GM18520 (cell line): ENCODE results near the gene EYS.
"Not testable (repeated sequence)": the region's sequence is repeated elsewhere in the genome, so short reads cannot be mapped to it uniquely, and the experiment has no call there.

ENCODE experiments used
- ATAC-seq: cut with Tn5 transposase; IDR thresholded peaks from one replicate; pipeline ENCODE4 v1.9.1; 2021; ENCODE audit not compliant: unreplicated experiment

The EYS gene

GRCh38 chr6:64090352-64090751, 1616.7 kb downstream of the EYS start:
- no peak for ATAC-seq

- ATAC-seq = no peak
Observed at GRCh38 chr6:64085126-64085525, 1621.9 kb downstream of the EYS start.

- ATAC-seq = no peak
Observed at GRCh38 chr6:64084185-64084663, 1622.8 kb downstream of the EYS start.

GRCh38 chr6:64083261-64083660, 1623.8 kb downstream of the EYS start:
- no peak for ATAC-seq

DNA sequence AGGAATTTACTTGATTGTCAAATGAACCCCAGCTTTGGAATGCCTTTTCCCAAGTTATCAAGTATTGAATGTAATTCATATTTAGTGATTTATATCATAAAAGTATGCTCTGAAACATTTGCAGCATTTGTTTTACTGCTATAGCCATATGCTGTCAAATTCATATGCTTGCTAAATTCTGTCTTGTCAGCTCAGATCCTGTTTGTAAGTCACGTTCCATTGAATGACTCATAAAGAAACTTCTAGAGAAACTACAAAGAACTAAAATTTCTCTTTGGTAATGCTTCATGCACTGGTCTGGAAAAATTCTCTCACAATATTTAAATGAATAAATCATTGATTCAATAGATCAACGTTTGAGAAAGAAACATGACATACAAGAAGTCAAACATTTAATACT, 1625.6 kb downstream of the EYS start:
- no peak for ATAC-seq

DNA sequence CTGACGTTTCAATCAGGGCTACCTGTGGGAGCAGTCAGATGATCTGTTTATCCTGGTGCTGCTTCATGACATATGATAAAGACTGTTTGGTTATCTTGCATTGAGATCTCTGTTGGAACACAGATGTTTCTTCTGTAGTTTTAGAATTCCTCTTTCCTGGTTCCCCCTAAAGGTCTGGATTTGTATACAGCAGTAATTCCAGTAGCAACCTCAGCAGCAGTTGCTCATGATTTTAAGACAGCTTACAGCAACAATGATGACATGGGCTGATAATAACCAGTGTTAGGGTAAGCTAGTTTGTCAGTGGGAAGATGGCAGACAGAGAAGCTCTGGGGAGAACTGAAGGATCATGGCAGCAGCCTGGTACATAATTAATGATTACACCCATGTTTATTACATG, 1632.0 kb downstream of the EYS start:
- no peak for ATAC-seq

GRCh38 chr6:64072686-64073085, 1634.3 kb downstream of the EYS start:
- no peak for ATAC-seq

DNA sequence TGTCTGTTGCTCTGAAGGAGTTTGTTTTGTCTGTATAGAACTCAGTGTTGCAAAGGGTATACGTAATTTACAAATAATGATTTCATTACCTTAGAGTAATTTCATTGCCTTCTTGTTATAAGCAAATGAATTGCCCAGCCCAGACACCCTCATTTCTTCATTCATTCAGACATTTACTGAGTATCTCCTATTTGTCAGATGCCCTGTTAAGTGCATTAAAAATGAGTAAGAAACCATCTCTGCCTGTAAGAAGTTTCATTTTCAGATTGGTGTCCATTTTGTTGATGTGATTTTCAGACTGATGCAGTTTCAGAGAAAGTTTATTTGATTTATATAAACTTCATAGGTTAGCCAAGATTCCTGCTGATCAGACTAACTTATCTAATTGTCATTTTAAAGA, 1642.1 kb downstream of the EYS start:
- ATAC-seq = no peak

DNA sequence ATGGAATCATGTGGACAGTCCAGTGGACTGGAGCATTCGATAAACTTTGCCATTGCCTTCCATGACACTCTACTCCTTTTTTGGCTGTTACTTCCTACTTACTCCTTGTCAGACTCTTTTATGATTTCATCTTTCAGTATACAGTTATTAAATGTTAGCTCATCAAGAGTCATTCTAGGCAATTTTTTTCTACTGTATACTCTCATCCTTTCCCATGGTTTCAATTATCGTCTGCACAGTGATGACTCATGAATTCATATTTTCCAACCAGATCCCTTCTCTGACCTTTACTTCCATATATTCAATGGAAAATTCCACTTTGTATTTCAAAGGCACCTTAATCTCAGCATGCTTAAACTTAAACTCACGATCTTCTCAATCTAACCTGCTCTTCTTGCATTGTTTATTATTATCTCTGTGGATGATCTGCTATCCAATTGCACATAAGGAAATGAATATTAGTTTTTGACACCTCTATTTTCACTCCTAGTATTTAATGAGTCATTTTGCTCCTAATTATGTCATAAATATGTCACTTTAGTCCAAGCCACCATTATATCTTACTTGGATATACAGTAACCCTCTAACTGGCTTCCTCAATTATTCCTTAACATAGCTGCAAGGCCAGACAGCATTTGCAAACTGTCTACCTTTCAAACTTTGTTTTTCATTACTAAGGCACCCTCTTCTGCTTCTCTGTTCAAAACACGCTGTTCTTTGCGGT, 1643.9 kb downstream of the EYS start:
- ATAC-seq = no peak

GRCh38 chr6:64054861-64055260, 1652.2 kb downstream of the EYS start:
- ATAC-seq = no peak

DNA sequence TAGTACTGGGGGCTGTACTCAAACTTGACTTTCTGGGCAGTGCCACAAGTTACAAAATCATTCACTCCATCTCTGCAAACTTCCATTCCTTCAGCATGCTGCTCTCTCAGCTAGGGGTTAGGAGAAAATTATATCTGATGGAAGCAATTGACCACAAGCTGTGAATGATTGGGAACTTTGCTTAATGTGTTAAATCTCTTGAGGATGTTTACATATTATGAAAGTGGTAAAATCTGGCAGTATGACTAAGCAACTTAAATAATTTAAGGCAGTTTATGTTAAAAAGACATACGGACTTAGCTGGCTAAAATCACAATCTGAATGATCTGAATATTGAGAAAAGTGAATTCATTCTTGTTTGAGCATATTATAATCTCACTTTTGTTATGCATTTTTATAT, 1656.4 kb downstream of the EYS start:
- ATAC-seq = no peak

GRCh38 chr6:64049736-64050135, 1657.3 kb downstream of the EYS start:
- ATAC-seq = no peak

DNA sequence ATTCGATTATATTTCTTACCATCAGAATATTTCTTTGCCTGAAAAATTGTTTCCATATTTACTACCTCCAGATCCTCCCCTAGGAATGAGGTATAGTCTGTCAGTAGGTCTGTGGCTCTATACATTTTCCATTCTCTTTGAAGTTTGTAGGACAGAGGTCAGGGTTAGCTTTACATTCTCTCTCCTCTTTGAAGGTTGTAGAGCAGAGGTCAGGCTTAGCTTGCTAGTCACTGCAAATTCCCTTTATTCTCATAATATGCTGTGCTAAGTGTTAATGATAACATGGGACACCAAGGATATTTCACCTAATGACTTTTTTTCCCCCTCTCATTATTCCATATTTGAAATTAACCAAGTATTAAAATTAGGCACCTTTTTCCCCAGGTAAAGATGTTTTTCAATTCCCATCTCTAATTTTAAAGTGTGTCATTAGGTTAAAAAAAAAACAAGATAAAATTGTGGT, 1660.2 kb downstream of the EYS start:
- ATAC-seq = no peak

DNA sequence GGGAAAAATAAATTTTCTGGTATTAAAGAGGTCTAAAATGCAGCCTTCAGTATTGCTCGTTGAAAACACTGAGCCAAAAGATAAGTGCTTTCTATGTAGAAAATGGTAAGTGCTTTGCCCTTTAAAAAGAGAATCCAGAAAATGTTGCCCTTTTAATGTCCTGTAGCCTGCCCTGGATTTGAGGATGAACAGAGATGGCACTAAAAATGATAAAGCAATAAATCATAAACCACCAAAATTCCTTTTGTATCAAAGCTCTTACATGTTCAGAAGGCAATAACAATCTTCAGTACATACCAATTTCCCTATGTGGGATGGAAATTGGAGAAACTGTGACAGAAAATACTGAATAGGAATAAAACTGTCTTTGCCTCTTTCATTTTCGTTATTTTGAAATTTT, 1665.7 kb downstream of the EYS start:
- no peak for ATAC-seq

GRCh38 chr6:64040113-64040512, 1666.9 kb downstream of the EYS start:
- ATAC-seq = no peak

DNA sequence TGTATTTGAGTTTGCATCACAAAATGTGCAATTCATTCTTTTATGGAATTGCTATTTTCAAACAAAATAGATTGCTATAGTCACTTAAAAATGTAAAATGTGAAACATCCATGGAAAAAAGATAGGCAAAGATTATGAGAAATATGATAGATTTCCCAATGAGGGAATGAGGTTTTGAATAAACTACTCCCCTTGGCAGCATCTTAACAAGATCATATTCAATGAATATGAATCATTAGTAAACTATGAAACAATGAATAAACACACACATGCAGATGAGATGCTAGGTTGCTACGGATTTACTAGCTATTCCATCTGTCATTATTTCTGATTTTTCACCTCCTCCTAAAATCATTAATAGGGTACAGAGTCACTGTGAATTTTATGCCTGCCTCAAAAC, 1669.6 kb downstream of the EYS start:
- no peak for ATAC-seq

GRCh38 chr6:64034910-64035655, 1671.9 kb downstream of the EYS start:
- ATAC-seq = no peak

GRCh38 chr6:64034291-64034690, 1672.7 kb downstream of the EYS start:
- ATAC-seq = no peak

DNA sequence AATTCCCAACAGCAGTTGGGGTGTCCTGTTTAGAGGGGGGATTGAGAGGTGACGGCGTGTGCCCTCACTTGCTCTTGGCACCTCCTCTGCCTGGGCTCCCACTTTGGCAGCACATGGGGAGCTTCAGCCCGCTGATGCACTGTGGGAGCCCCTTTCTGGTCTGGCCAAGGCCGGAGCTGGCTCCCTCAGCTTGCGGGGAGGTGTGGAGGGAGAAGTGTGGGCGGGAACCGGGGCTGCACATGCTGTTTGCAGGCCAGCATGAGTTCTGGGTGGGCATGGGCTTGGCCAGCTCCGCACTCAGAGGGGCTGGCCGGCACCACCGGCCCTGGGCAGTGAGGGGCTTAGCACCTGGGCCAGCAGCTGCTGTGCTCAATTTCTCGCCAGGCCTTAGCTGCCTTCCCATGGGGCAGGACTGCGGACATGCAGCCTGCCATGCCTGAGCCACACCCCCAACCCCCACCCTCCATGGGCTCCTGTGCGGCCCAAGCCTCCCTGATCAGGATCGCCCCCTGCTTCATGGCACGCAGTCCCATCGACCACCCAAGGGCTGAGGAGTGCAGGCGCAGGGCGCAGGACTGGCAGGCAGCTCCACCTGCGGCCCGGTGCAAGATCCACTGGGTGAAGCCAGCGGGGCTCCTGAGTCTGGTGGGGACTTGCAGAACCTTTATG, 1675.9 kb downstream of the EYS start:
- not testable (repeated sequence) for ATAC-seq

GRCh38 chr6:64023693-64024092, 1683.3 kb downstream of the EYS start:
- no peak for ATAC-seq

DNA sequence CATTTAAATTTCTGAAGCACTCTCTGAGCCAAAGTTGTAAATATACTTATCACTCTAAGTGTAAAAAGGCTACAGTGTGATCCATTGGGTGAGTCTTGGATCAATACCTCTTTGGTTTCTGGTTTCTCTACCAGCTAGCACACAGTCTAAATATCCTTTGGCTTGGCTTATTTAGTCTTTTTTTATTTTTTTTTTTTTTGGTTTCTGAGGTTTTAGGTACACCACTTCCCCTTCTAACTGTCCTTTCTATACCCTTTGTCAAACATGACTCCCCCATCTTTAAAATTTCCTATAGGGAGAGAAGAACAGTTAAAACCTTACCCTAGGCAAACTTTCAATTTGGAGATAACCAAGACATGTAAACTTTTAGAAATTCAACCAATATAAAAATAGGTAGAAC, 1692.4 kb downstream of the EYS start:
- ATAC-seq = no peak

- no peak for ATAC-seq
Observed at GRCh38 chr6:64013011-64013410, 1694.0 kb downstream of the EYS start.
